ENCODE measurements around the gene LRRFIP1. TPM values are rescaled to one million over a fixed set of nuclear protein-coding genes. Genes with fewer than 3 reads are reported as not detected.

Gene LRRFIP1
- total RNA-seq, 4 donors from 2014 or later, result 62.8 to 199 (median 121) TPM

DNA sequence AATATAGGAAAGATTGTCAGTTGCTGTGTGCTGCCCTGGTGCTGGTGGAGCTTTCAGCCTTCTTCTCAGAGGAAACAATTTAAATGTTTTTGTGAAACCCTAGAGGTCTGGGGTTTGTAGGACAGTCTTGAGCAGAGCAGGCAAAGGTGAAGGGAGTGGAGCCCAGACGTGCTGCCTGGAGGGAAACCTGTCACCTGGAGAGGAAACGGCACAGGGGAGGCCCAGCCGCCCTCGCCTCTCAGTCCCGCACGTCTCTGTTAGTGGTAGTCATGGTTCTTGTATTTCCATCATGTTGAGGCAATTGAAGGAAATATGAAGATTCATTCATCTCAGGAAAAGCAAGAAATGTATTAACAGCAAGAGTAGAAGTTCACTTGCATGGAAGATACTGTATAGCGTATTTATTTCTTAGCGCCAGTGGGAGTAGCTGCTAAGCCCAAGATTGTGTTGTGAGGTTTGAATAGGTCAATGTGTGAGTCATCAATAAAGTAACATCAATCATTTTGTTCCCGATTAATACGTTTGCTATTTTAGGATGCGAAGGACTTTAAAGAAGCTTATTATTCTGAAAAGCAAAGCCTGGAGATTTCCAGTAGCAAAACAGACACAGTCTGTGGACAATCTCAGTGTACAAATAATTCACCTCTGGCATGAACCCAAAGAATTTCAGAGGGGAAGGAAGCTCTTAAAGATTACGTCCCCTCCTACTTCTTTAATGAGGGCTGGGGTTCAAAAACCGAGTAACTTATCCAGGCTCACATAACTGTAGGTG is 70.4 kb downstream of the LRRFIP1 start:
- H3K36me3 ChIP-seq, result no peaks in the 10 kb centered on the region
- H3K27me3 ChIP-seq, result no peaks in the 10 kb centered on the region
- no peak overlapping the region for H3K4me3 ChIP-seq
- TF ChIP-seq, protein P1, sequence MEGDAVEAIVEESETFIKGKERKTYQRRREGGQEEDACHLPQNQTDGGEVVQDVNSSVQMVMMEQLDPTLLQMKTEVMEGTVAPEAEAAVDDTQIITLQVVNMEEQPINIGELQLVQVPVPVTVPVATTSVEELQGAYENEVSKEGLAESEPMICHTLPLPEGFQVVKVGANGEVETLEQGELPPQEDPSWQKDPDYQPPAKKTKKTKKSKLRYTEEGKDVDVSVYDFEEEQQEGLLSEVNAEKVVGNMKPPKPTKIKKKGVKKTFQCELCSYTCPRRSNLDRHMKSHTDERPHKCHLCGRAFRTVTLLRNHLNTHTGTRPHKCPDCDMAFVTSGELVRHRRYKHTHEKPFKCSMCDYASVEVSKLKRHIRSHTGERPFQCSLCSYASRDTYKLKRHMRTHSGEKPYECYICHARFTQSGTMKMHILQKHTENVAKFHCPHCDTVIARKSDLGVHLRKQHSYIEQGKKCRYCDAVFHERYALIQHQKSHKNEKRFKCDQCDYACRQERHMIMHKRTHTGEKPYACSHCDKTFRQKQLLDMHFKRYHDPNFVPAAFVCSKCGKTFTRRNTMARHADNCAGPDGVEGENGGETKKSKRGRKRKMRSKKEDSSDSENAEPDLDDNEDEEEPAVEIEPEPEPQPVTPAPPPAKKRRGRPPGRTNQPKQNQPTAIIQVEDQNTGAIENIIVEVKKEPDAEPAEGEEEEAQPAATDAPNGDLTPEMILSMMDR (IDR thresholded peaks at IDR 0.05), result no peak
- TF ChIP-seq POLR2A (IDR thresholded peaks at IDR 0.05), result no peak
- DNase-seq, result peak in 1 of 2 donors; percentile 12
- peaks cover 26 to 60% of the 10 kb centered on the region in 2 donors for H3K4me1 ChIP-seq
- intact Hi-C loops (cut with DNase I; ENCODE audit: low total_unique reads), result no loop called here
- no peaks in the 10 kb centered on the region for H3K9me3 ChIP-seq
- peak overlapping the region; percentile 94 to 98 for H3K27ac ChIP-seq

DNA sequence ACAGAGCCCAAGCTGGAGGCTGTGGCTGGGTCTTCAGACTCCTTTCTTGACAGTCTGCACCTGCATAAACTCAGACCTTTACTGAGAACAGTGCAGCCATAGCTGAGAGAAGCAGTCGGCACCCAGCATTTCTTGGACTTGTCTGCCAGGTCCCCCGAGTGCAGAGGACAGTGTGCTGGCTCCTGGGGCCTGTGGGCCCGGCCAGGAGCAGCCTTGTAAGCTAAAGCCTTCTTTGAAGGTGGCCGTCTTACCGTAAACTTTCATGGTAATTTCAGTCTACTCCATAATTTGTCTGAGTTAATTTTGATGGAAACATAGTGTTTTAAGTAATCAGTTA is 70.9 kb downstream of the LRRFIP1 start:
- TF ChIP-seq POLR2A (IDR thresholded peaks at IDR 0.05), result no peak
- TF ChIP-seq, protein P1 (IDR thresholded peaks at IDR 0.05), result no peak
- H3K4me3 ChIP-seq, result no peak overlapping the region
- DNase-seq, result peak in 1 of 2 donors; percentile 10
- H3K27me3 ChIP-seq, result no peaks in the 10 kb centered on the region
- H3K27ac ChIP-seq, result peak overlapping the region; percentile 94 to 98
- no peaks in the 10 kb centered on the region for H3K36me3 ChIP-seq
- intact Hi-C loops (cut with DNase I; ENCODE audit: low total_unique reads), result no loop called here
- H3K4me1 ChIP-seq, result peaks cover 28 to 65% of the 10 kb centered on the region in 2 donors
- no peaks in the 10 kb centered on the region for H3K9me3 ChIP-seq

DNA sequence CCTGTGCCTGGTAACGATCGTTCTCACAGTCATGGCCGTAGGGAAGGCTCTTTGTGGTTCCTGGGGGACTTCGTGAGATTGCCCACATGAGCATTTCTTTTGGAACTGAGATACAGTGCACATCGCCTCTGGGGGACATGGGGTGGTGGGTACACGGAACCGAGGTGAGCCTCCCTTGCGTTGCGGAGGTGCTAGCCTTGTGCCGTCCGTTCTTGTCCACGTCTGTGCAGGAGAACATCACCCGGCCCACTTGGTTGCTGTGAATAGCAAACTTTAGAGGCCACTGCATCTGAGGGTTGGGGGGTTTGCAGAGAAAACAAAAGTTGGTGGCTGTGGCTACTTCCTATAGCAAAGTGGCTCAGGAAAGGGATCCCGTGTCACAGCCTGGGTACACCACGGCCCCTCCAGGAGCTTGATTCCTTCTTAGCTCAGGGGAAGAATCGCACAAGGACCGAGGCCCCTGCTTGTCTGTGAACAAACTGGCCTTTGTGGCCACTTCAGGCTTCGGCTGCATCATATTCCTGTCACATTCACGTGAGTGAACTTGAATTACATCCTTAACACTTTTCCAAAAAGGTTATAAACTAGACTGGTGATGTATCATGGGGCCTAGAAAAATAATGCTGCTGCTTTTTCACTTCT is 72.6 kb downstream of the LRRFIP1 start:
- Histone ChIP-seq H3K4me1 (peaks cover 31 to 64% of the 10 kb centered on the region in 2 donors), H3K27ac (peak overlapping the region; percentile 94 to 98), H3K4me3 (no peak overlapping the region), H3K36me3 (no peaks in the 10 kb centered on the region), H3K9me3 (no peaks in the 10 kb centered on the region), H3K27me3 (no peaks in the 10 kb centered on the region)
- TF ChIP-seq, protein P1 (IDR thresholded peaks at IDR 0.05), result no peak
- no peak for TF ChIP-seq POLR2A (IDR thresholded peaks at IDR 0.05)
- no peak for DNase-seq
- intact Hi-C loops (cut with DNase I; ENCODE audit: low total_unique reads), result no loop called here

DNA sequence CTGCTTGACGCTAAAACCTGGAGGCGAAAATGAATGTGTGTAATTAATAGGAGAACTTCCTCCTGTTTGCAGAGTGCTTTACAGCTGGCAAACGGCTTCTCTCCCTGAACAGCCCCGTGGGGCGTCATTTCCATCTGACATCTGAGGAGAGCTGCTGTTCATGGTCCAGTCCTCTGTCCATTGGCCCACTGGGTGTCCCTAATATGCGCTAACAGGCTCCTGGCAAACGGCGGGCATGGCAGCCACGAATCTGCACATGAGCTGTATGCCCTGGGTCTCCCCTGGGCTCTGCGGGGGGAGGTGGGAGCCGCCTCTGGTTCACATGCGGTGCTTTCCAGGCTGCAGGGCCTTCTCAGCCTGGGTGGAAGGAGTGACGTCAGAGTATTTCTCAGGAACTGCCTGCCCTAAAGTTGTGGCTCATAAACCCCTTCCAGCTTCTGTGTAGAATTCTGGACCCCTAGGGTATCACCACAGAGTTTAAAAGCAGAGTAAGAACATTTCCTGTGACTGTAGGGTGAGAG is 73.2 kb downstream of the LRRFIP1 start:
- Histone ChIP-seq H3K4me3 (no peak overlapping the region), H3K36me3 (no peaks in the 10 kb centered on the region), H3K27ac (peak overlapping the region; percentile 94 to 98), H3K9me3 (no peaks in the 10 kb centered on the region), H3K27me3 (no peaks in the 10 kb centered on the region), H3K4me1 (peaks cover 25 to 66% of the 10 kb centered on the region in 2 donors)
- TF ChIP-seq, protein P1 (IDR thresholded peaks at IDR 0.05), result no peak
- TF ChIP-seq POLR2A (IDR thresholded peaks at IDR 0.05), result peak in 1 of 2 donors; percentile 20
- intact Hi-C loops (cut with DNase I; ENCODE audit: low total_unique reads), result no loop called here
- peak; percentile 69 to 78 for DNase-seq

All from uterus (tissue), 4 donors.